Measurements from ENCODE around the gene CCDC89.

Gene CCDC89

GRCh38 chr11:85709941-85710702, 24.1 kb upstream of the CCDC89 start:
- TF ChIP-seq, protein P1, sequence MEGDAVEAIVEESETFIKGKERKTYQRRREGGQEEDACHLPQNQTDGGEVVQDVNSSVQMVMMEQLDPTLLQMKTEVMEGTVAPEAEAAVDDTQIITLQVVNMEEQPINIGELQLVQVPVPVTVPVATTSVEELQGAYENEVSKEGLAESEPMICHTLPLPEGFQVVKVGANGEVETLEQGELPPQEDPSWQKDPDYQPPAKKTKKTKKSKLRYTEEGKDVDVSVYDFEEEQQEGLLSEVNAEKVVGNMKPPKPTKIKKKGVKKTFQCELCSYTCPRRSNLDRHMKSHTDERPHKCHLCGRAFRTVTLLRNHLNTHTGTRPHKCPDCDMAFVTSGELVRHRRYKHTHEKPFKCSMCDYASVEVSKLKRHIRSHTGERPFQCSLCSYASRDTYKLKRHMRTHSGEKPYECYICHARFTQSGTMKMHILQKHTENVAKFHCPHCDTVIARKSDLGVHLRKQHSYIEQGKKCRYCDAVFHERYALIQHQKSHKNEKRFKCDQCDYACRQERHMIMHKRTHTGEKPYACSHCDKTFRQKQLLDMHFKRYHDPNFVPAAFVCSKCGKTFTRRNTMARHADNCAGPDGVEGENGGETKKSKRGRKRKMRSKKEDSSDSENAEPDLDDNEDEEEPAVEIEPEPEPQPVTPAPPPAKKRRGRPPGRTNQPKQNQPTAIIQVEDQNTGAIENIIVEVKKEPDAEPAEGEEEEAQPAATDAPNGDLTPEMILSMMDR (conservative IDR thresholded peaks at IDR 0.05; ENCODE audit: low read length): no peak
- no peak for DNase-seq (ENCODE audit: low read depth)
- H3K4me3 ChIP-seq (ENCODE audit: low read length): no peak overlapping the region

DNA sequence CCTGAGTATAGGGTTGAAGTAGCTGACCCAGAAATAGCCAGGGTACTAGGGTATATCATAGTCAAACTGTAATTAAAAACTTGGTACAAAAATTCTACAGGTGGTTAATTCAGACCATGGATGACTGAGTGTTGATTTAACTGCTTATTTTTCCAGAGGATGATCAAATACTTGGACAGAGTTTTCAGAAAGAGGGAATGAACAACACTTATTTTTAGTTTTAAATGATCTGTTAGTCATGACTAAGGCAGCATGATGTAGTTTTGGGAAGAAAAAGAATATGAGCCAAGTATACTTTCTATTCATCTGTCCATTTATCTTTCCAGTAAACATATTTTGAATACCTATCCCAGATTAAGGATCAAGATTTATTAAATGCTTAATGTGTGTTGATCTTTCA, 19.8 kb upstream of the CCDC89 start:
- peak; percentile 54 for DNase-seq (ENCODE audit: low read depth)
- H3K4me3 ChIP-seq (ENCODE audit: low read length): no peak overlapping the region
- TF ChIP-seq, protein P1 (conservative IDR thresholded peaks at IDR 0.05; ENCODE audit: low read length): no peak

DNA sequence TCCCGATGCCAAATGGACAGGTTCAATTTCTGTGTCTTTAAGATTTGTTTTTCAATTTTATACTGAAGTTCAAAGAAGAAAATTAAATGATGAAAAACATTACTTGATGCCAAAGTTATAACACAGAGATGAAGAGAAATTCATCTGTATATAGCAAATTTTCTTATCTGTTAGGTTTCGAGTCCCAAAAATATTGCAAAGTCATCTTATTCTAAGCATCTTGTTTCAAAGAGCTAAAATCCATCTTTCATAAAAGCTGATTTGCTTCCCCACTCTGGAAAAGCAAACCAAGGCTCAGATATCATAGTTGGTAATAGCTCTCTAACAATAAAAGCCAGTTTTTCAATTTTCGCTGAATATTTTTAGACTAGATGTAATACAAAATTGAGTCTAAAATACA, 19.0 kb upstream of the CCDC89 start:
- DNase-seq (ENCODE audit: low read depth): no peak
- TF ChIP-seq, protein P1 (conservative IDR thresholded peaks at IDR 0.05; ENCODE audit: low read length): no peak
- H3K4me3 ChIP-seq (ENCODE audit: low read length): no peak overlapping the region

DNA sequence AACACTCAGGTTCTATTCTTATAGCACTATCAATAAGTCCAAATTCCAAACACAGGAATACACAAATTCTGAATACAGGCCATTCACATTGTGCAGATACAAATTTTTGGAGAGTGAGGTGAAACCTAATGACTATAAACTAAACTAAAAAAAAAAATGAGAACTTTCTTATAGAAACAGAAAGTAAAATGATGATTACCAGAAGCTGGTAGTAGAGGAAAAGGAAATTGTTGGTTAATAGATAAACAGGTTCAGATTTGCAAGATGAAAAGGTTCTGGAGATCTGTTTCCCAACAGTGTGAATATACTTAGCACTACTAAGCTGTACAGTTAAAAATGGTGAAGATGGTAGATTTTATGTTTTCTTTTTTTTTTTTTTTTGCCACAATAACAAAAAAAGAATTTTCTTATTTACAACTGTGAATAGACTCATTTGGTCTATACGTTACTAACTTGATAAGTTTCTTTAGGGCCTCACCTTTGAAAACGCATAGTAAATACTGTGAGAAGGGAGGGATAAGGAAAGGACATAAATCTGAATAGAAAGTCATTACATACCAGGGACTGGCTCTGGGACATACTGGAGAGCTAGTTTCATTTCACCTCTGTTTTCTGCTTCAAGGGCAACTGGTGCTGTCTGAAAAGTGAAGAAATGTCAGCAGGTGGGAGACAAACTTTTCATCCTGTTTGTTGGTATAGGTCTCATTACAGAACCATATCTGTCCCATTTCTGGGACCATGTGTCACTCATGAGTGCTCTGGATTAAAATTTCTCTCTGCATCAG, 14.2 kb upstream of the CCDC89 start:
- H3K4me3 ChIP-seq (ENCODE audit: low read length): no peak overlapping the region
- TF ChIP-seq, protein P1 (conservative IDR thresholded peaks at IDR 0.05; ENCODE audit: low read length): no peak
- no peak for DNase-seq (ENCODE audit: low read depth)

GRCh38 chr11:85698195-85698594, 12.2 kb upstream of the CCDC89 start:
- no peak overlapping the region for H3K4me3 ChIP-seq (ENCODE audit: low read length)
- no peak for DNase-seq (ENCODE audit: low read depth)
- TF ChIP-seq, protein P1 (conservative IDR thresholded peaks at IDR 0.05; ENCODE audit: low read length): no peak

- H3K4me3 ChIP-seq (ENCODE audit: low read length): no peak overlapping the region
- TF ChIP-seq, protein P1 (conservative IDR thresholded peaks at IDR 0.05; ENCODE audit: low read length): no peak
- no peak for DNase-seq (ENCODE audit: low read depth)
These were observed 11.8 kb upstream of the CCDC89 start for GRCh38 chr11:85697747-85698146.

GRCh38 chr11:85695546-85695945, 9.6 kb upstream of the CCDC89 start:
- H3K4me3 ChIP-seq (ENCODE audit: low read length): no peak overlapping the region
- no peak for DNase-seq (ENCODE audit: low read depth)
- TF ChIP-seq, protein P1 (conservative IDR thresholded peaks at IDR 0.05; ENCODE audit: low read length): no peak
